ENCODE results near the gene GPHN. TPM values are rescaled to one million over a fixed set of nuclear protein-coding genes. Genes with fewer than 3 reads are reported as not detected.

GPHN gene
- total RNA-seq, 2 experiments from 2014 or later: 15.8 to 15.9 TPM

- Mint-ChIP-seq H3K27ac (no peak overlapping the region), H3K9me3 (peaks cover 4% of the 10 kb centered on the region), H3K36me3 (ENCODE audit: low read depth) (peaks cover 5% of the 10 kb centered on the region), H3K4me3 (no peak overlapping the region), H3K27me3 (no peaks in the 10 kb centered on the region), H3K4me1 (peaks cover 6% of the 10 kb centered on the region)
- ChIA-PET POLR2A (interaction anchor here (1.2 kb wide), 1 partner anchor 16 kb away, joined by 3 read pairs; no protein-coding TSS in a partner anchor), CTCF (interaction anchor here (1.1 kb wide), 1 partner anchor 115 kb away, joined by 7 read pairs; no protein-coding TSS in a partner anchor)
- DNase-seq: no peak
Measured at GRCh38 chr14:67170660-67171059, 662.7 kb downstream of the GPHN start.

GRCh38 chr14:67172056-67172455 lies 664.1 kb downstream of the GPHN start:
- ChIA-PET CTCF (no interaction called here), POLR2A (interaction anchor here (1.4 to 1.8 kb wide), 2 partner anchors 14 to 188 kb away, joined by 3 to 4 read pairs; partner anchors contain the start of genes ATP6V1D and EIF2S1)
- Mint-ChIP-seq H3K27ac (no peak overlapping the region), H3K4me1 (peaks cover 6% of the 10 kb centered on the region), H3K36me3 (ENCODE audit: low read depth) (peaks cover 5% of the 10 kb centered on the region), H3K4me3 (no peak overlapping the region), H3K27me3 (no peaks in the 10 kb centered on the region), H3K9me3 (peaks cover 7% of the 10 kb centered on the region)
- no peak for DNase-seq

- peaks cover 5% of the 10 kb centered on the region for H3K36me3 Mint-ChIP-seq (ENCODE audit: low read depth)
- H3K4me3 Mint-ChIP-seq: no peak overlapping the region
- CTCF ChIA-PET: no interaction called here
Measured at GRCh38 chr14:67172520-67172919, 664.6 kb downstream of the GPHN start.

GRCh38 chr14:67173719-67174118 lies 665.8 kb downstream of the GPHN start:
- peaks cover 21% of the 10 kb centered on the region for H3K9me3 Mint-ChIP-seq
- DNase-seq: no peak
- ChIA-PET CTCF (no interaction called here), POLR2A (interaction anchor here (1.8 kb wide), 1 partner anchor 13 kb away, joined by 3 read pairs; no protein-coding TSS in a partner anchor)
- peaks cover 13% of the 10 kb centered on the region for H3K36me3 Mint-ChIP-seq (ENCODE audit: low read depth)
- peaks cover 6% of the 10 kb centered on the region for H3K4me1 Mint-ChIP-seq
- no peak overlapping the region for H3K27ac Mint-ChIP-seq
- H3K4me3 Mint-ChIP-seq: no peak overlapping the region
- H3K27me3 Mint-ChIP-seq: no peaks in the 10 kb centered on the region

More at GRCh38 chr14:67172520-67172919, 664.6 kb downstream of the GPHN start:
- DNase-seq: no peak
- Mint-ChIP-seq H3K4me1 (peaks cover 6% of the 10 kb centered on the region), H3K27ac (no peak overlapping the region), H3K9me3 (peaks cover 12% of the 10 kb centered on the region), H3K27me3 (no peaks in the 10 kb centered on the region)
- POLR2A ChIA-PET: interaction anchor here (1.4 to 1.8 kb wide), 2 partner anchors 14 to 187 kb away, joined by 3 to 4 read pairs; partner anchors contain the start of genes ATP6V1D and EIF2S1

- no peaks in the 10 kb centered on the region for H3K36me3 Mint-ChIP-seq (ENCODE audit: low read depth)
- peaks cover 14% of the 10 kb centered on the region for H3K4me1 Mint-ChIP-seq
- no peak overlapping the region for H3K4me3 Mint-ChIP-seq
- CTCF ChIA-PET: interaction anchor here (1.0 to 1.3 kb wide), 2 partner anchors 20 to 174 kb away, joined by 3 read pairs; partner anchors contain the start of genes ATP6V1D and EIF2S1
- POLR2A ChIA-PET: interaction anchor here (0.8 to 1.4 kb wide), 3 partner anchors 12 to 15 kb away, joined by 3 read pairs; no protein-coding TSS in a partner anchor
- H3K27me3 Mint-ChIP-seq: no peaks in the 10 kb centered on the region
- H3K9me3 Mint-ChIP-seq: no peaks in the 10 kb centered on the region
- no peak overlapping the region for H3K27ac Mint-ChIP-seq
- DNase-seq: no peak
Measured at GRCh38 chr14:67186172-67186768, 678.3 kb downstream of the GPHN start.

GRCh38 chr14:67186789-67187584 lies 679.0 kb downstream of the GPHN start:
- H3K27me3 Mint-ChIP-seq: no peaks in the 10 kb centered on the region
- H3K27ac Mint-ChIP-seq: no peak overlapping the region
- no peak for DNase-seq
- H3K9me3 Mint-ChIP-seq: no peaks in the 10 kb centered on the region
- H3K36me3 Mint-ChIP-seq (ENCODE audit: low read depth): no peaks in the 10 kb centered on the region
- peaks cover 14% of the 10 kb centered on the region for H3K4me1 Mint-ChIP-seq
- ChIA-PET CTCF (interaction anchor here (1.0 to 1.3 kb wide), 2 partner anchors 21 to 173 kb away, joined by 3 read pairs; partner anchors contain the start of genes ATP6V1D and EIF2S1), POLR2A (interaction anchor here (0.8 to 1.4 kb wide), 3 partner anchors 11 to 16 kb away, joined by 3 read pairs; no protein-coding TSS in a partner anchor)
- no peak overlapping the region for H3K4me3 Mint-ChIP-seq

GRCh38 chr14:67187826-67188225 lies 679.9 kb downstream of the GPHN start:
- ChIA-PET POLR2A (no interaction called here), CTCF (no interaction called here)
- peaks cover 14% of the 10 kb centered on the region for H3K4me1 Mint-ChIP-seq
- no peaks in the 10 kb centered on the region for H3K27me3 Mint-ChIP-seq
- H3K27ac Mint-ChIP-seq: no peak overlapping the region
- no peak overlapping the region for H3K4me3 Mint-ChIP-seq
- DNase-seq: no peak
- H3K9me3 Mint-ChIP-seq: no peaks in the 10 kb centered on the region
- no peaks in the 10 kb centered on the region for H3K36me3 Mint-ChIP-seq (ENCODE audit: low read depth)

GRCh38 chr14:67188326-67188725 lies 680.4 kb downstream of the GPHN start:
- Mint-ChIP-seq H3K27me3 (no peaks in the 10 kb centered on the region), H3K9me3 (no peaks in the 10 kb centered on the region)
- CTCF ChIA-PET: no interaction called here

GRCh38 chr14:67191768-67192290 lies 683.9 kb downstream of the GPHN start:
- H3K27ac Mint-ChIP-seq: no peak overlapping the region
- DNase-seq: no peak
- POLR2A ChIA-PET: no interaction called here
- no peaks in the 10 kb centered on the region for H3K9me3 Mint-ChIP-seq
- peaks cover 13% of the 10 kb centered on the region for H3K4me1 Mint-ChIP-seq
- no peak overlapping the region for H3K4me3 Mint-ChIP-seq
- H3K36me3 Mint-ChIP-seq (ENCODE audit: low read depth): no peaks in the 10 kb centered on the region
- H3K27me3 Mint-ChIP-seq: no peaks in the 10 kb centered on the region
- CTCF ChIA-PET: interaction anchor here (1.5 kb wide), 1 partner anchor 94 kb away, joined by 3 read pairs; no protein-coding TSS in a partner anchor

More at GRCh38 chr14:67188326-67188725, 680.4 kb downstream of the GPHN start:
- no peak overlapping the region for H3K27ac Mint-ChIP-seq
- H3K4me3 Mint-ChIP-seq: no peak overlapping the region
- DNase-seq: no peak
- peaks cover 14% of the 10 kb centered on the region for H3K4me1 Mint-ChIP-seq
- H3K36me3 Mint-ChIP-seq (ENCODE audit: low read depth): no peaks in the 10 kb centered on the region
- POLR2A ChIA-PET: no interaction called here

- DNase-seq: no peak
- Mint-ChIP-seq H3K27ac (no peak overlapping the region), H3K9me3 (no peaks in the 10 kb centered on the region), H3K4me1 (peaks cover 18% of the 10 kb centered on the region), H3K36me3 (ENCODE audit: low read depth) (no peaks in the 10 kb centered on the region), H3K4me3 (no peak overlapping the region), H3K27me3 (no peaks in the 10 kb centered on the region)
- POLR2A ChIA-PET: no interaction called here
- CTCF ChIA-PET: interaction anchor here (1.5 kb wide), 1 partner anchor 93 kb away, joined by 3 read pairs; no protein-coding TSS in a partner anchor
Measured at GRCh38 chr14:67192366-67192765, 684.4 kb downstream of the GPHN start.

- Mint-ChIP-seq H3K36me3 (ENCODE audit: low read depth) (no peaks in the 10 kb centered on the region), H3K27me3 (no peaks in the 10 kb centered on the region), H3K9me3 (no peaks in the 10 kb centered on the region), H3K27ac (no peak overlapping the region), H3K4me3 (no peak overlapping the region), H3K4me1 (peaks cover 15% of the 10 kb centered on the region)
- no peak for DNase-seq
- ChIA-PET POLR2A (no interaction called here), CTCF (interaction anchor here (0.7 kb wide), 1 partner anchor 225 kb away, joined by 3 read pairs; no protein-coding TSS in a partner anchor)
Measured at GRCh38 chr14:67195279-67195678, 687.3 kb downstream of the GPHN start.

- Mint-ChIP-seq H3K4me1 (peaks cover 15% of the 10 kb centered on the region), H3K27me3 (peaks cover 3% of the 10 kb centered on the region), H3K36me3 (ENCODE audit: low read depth) (no peaks in the 10 kb centered on the region), H3K9me3 (no peaks in the 10 kb centered on the region), H3K27ac (no peak overlapping the region), H3K4me3 (no peak overlapping the region)
- ChIA-PET POLR2A (no interaction called here), CTCF (no interaction called here)
- DNase-seq: no peak
Measured at GRCh38 chr14:67199016-67199415, 691.1 kb downstream of the GPHN start.

- Mint-ChIP-seq H3K27ac (no peak overlapping the region), H3K4me1 (no peaks in the 10 kb centered on the region), H3K4me3 (no peak overlapping the region), H3K9me3 (no peaks in the 10 kb centered on the region), H3K27me3 (peaks cover 3% of the 10 kb centered on the region), H3K36me3 (ENCODE audit: low read depth) (no peaks in the 10 kb centered on the region)
- ChIA-PET POLR2A (no interaction called here), CTCF (no interaction called here)
- DNase-seq: no peak
Measured at GRCh38 chr14:67207810-67208209, 699.9 kb downstream of the GPHN start.

All from activated CD4-positive, alpha-beta memory T cell treated with anti-CD3 and anti-CD28 coated beads, Interleukin-2, amount 10 ng/mL, durations not matched to agents 7 days and 5 days (primary cell).